GM04503 (cell line): Measurements from ENCODE around the gene CRAMP1.
"Not testable (repeated sequence)": the region's sequence is repeated elsewhere in the genome, so short reads cannot be mapped to it uniquely, and the experiment has no call there.

Experiments used
- DNase-seq: peaks from one replicate; pipeline ENCODE4 v3.0.0-alpha.2; 2012; ENCODE audit warnings: low read depth

The CRAMP1 gene, protein sequence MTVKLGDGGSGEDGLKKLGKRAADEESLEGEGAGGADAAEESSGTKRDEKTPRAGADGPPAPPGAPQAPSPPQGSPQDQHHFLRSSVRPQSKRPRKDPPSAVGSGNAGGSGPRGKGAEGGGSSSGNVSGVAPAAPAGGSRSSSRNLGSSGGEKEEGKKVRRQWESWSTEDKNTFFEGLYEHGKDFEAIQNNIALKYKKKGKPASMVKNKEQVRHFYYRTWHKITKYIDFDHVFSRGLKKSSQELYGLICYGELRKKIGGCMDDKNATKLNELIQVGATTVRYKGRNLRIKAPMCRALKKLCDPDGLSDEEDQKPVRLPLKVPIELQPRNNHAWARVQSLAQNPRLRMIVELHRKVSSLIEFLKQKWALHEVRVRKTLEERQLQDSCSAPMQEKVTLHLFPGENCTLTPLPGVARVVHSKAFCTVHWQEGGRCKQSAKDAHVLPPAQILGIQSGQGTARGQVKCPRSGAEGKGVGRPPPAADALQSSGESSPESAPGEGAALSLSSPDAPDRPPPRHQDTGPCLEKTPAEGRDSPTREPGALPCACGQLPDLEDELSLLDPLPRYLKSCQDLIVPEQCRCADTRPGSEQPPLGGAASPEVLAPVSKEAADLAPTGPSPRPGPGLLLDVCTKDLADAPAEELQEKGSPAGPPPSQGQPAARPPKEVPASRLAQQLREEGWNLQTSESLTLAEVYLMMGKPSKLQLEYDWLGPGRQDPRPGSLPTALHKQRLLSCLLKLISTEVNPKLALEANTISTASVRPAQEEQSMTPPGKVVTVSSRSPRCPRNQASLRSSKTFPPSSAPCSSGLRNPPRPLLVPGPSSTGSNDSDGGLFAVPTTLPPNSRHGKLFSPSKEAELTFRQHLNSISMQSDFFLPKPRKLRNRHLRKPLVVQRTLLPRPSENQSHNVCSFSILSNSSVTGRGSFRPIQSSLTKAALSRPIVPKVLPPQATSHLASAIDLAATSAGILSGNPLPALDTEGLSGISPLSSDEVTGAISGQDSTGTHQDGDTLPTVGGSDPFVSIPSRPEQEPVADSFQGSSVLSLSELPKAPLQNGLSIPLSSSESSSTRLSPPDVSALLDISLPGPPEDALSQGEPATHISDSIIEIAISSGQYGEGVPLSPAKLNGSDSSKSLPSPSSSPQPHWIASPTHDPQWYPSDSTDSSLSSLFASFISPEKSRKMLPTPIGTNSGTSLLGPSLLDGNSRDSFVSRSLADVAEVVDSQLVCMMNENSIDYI (N-terminal part only)

DNA sequence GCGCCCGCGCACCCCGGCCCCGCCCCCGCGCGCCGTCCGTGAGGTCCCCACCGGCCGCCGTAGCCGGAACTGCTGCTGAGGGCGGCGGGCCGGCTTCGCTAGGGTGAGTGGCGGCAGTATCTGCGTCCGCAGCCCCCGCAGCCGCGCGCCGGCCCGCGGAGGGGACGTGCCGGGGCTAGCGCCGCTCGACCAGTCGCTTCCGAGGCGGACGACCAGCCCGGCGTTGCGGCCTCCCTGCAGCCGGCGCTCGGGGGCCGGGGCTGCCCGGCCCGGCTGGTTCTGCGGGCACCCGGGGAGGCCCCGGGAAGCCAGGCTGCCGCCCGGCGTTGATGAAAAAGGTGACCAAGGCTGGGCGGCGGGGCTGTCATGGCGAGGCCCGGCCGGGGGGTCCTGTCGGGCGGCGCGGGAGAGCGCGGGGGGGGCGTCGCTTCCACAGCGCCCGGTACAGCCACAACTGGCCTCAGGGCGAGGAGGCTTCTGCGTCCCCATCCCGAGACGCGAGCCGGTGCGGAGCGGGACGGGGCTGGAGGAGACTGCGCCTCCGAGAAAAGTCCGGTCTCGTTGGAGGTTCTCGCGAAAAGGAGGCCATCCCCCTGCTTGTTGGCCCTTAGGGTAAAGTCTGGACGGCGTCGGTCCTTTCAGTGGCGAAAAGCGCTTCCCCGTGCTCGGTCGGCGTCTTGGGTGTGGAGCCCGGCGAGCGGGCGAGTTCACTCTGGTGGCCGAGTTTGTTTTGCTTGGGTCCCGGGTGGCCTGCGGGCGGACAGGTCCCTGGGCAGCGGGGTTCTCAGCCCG lies at the start of gene CRAMP1:
Gene CRAMP1, plus strand, starts transcription at position 41 of the 792 bp plus-strand sequence. CDS start 2,280 bp downstream, outside the sequence.
- no peak for DNase-seq

DNA sequence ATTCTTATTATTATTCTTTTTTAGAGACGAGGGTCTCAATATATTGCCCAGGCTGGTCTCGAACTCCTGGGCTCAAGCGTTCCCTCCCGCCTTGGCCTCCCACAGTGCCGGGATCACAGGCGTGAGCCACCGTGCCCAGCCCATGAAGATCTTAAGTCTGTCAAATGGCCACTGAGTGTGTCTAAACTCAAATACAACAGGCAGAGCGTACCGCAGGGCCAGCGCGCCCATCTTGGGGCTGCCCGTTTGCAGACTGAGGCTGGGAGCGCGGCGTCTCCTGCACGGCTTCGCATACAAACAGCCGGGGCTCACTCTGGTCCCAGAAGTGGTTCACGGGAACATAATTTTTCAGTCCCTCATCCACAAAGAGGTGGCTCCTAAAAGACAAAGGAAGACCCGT lies 48.4 kb upstream of the CRAMP1 start:
- no peak for DNase-seq

DNA sequence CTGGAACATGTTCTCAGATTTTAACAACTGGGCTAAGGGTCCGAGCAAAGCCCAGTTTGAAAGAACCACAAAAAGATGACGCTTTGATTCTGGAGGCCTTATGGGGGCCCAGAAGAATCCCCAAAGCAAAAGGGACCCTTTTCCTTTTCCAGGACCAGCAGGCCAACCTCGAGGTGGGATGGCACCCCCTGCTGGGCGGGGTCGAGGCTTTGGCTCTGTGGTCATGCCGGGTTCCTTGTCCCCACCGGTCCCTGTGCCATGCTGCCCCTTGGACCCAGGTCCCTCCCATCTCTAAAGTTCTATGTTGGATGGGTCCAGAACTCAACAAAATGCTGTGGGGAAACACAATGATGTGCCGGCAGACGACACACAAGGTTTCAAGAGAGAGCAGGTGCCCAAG lies 47.8 kb upstream of the CRAMP1 start:
- no peak for DNase-seq

- no peak for DNase-seq
Measured at GRCh38 chr16:1565083-1565805, 46.9 kb upstream of the CRAMP1 start.

- DNase-seq = no peak
Measured at GRCh38 chr16:1567988-1568387, 44.2 kb upstream of the CRAMP1 start.

DNA sequence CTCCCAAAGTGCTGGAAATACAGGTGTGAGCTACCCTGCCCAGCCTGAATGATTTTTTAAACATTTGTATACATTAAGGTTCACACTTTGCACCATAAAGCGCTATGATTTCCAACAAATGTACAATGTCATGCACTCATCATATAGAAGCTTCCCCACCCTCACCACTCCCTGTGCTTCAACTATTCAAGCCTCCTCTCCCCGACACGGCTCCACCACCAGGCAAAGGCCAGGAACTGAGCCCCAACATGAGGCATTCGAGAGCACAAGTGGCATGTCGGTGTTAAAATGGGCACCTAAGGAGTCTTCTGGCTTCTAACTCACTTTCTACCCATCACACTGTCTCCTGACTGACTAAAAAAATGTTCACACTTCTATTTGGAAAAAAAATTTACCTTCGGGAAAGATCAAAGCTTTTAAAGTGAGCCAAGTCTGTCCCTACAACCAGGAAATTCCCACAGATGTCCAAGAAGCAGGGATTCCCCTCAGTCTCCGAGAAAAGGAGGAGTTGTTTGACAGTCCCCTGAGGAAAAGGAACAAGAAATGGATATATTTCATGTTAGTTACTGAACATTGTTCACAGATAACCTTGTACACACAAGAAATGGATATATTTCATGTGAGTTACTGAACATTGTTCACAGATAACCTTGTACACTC lies 41.0 kb upstream of the CRAMP1 start:
- DNase-seq = no peak

DNA sequence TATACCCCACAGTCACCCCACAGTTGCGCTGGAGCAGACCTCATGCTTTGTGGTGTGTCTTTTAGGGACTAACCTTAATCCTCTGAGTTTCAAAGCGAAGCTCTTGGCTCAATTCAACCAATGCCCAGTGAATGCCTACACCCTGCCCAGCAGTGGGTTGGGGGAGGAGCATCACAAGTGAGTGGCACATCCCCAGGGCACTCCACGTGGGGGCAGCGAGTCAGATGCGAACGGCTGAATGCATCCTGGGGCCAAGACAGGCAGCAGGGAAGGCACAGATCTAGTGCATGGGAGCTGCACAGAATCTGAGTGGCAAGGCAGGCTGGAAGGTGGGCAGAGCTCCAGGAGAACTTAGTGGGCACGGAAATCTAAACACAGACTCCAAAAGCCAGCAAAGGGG lies 39.5 kb upstream of the CRAMP1 start:
- DNase-seq = no peak

DNA sequence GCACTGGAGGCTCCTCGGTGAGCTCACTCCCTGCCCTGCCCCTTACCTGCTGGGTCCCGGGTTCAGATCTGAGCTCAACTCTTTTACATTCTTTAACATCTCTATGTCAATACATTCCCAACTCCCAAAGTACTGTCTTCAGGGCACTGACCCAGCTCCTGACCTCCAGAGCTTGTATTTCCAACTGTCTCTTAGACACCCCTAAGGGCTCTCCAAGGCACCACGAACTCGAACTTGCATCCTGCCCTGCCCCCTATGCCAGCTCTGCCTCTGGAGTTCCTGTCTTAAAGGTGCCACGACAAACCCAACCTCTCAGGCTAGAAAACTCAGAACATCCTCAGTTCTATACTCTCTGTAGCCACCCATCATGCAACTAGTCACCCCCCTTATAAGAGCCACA lies 38.9 kb upstream of the CRAMP1 start:
- DNase-seq = no peak

DNA sequence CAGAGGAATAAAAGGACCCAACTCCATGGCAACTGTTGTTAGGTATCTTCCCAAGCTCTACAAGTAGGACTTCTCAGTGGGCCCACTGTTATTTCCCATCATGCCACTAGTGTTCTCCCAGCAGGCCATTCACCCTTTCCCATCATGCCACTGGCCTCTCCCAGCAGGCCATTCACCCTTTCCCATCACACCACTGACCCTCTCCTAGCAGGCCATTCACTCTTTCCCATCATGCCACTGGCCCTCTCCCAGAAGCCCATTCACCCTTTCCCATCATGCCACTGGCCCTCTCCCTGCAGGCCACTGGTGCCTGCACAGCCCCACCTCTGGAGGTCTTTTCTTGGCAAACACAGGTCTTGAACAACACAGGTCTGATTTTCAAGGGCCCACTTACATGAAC lies 36.6 kb upstream of the CRAMP1 start:
- no peak for DNase-seq

DNA sequence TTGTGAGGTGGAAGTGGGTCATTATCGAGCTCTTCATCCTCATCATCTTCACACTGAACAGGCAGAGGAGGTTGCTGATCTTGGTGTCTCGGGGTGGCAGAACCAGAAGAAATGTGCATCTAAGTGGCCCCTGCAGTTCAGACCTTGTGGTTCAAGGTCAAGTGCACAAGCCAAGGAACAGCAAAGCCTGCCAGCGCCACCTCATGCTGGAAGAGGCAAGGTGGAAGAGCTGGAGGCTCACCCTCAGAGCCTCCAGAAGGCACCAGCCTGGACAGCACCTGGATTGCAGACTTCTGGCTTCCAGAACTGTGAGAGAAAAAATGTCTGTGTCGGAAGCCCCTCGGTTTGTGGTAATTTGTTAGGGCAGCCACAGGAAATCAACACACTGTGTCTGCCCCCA lies 32.9 kb upstream of the CRAMP1 start:
- DNase-seq = no peak

DNA sequence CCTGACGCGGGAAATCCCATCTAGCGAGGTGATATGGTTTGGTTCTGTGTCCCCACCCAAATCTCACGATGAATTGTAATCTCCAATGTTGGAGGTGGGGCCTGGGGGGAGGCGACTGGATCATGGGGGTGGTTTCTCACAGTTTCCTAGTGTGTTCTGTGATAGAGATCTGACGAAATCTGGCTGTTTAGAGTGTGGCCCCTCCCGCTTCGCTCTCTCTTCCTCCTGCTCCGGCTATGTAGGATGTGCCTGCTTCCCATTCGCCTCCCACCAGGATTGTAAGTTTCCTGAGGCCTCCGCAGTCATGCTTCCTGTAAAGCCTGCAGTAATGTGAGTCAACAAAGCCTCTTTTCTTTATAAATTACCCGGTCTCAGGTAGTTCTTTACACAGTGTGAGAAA lies 31.9 kb upstream of the CRAMP1 start:
- DNase-seq = no peak

DNA sequence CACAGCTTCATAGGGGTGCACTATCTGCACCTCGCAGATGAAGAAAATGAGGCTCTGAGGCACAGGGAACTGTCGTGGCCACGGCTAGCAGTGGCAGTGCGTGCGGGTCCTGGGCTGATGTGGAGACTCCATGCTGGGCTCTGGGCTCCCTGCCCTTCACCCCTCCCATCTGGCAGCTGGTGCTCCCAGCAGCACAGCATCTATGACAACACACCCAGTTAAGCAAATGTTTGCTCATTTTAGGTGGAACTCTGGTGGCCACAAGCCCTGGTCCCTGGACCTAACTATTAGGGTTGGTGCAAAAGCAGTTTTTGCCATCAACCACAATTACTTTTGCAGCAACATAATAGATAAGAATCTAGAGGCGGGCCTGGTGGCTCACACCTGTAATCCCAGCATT lies 31.2 kb upstream of the CRAMP1 start:
- no peak for DNase-seq

- no peak for DNase-seq
Measured at GRCh38 chr16:1581804-1582203, 30.4 kb upstream of the CRAMP1 start.

DNA sequence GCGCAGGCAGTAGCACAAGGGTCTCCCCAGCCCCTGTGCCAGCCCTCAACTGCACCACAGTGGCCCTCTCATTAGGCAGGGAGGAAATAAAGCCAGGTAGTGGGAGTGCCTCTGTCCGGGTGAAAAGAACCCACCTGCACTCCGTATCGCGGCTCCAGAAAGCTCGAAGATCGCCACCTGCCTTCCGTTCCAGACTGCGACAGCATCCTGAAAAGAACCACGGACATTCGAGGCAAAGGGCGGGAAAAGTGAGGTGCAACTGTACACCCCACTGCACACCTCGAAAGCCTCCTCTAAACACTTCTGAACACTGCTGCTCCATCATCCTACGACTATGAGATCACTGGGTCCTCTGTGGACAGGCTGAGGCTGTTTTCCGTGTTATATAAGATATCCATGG lies 29.0 kb upstream of the CRAMP1 start:
- no peak for DNase-seq

GRCh38 chr16:1584926-1585484 lies 27.2 kb upstream of the CRAMP1 start:
- no peak for DNase-seq

- no peak for DNase-seq
Measured at GRCh38 chr16:1590366-1590765, 21.8 kb upstream of the CRAMP1 start.

DNA sequence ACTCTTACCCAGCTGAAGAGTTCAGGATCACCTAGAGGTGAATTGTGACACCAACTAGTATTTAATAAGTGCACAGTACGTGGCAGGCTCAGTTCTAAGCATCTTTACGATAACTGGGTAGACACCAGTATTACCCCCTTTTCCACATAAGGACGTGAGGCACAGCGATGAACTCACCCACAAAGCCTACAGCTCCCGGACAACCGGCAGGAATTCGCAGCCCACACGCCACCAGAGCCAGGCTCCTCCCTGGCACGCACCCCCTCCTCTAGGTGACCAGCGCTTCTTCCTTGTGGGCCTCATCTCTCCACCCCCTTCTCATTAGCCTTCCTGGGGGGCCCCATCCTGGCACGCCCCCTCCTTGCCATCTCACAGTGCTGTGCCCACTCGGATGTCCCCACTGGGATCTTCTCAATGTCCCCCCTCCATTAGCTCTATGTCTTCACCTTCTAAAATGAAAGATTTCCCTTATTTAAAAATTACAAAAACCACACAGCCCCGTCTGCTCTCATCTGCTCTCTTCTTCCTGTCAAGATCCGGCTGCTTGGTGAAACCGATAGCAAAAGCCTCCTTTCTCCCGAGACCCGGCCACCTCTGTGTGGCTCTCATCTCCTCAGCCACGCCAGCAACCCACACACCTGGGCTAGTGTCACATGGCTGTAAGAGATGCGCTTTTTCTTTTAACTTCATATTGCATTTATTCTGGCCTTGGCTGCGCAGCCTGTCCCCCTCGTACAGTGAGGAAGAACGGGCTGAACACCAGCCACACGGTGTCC lies 21.0 kb upstream of the CRAMP1 start:
- DNase-seq = no peak

DNA sequence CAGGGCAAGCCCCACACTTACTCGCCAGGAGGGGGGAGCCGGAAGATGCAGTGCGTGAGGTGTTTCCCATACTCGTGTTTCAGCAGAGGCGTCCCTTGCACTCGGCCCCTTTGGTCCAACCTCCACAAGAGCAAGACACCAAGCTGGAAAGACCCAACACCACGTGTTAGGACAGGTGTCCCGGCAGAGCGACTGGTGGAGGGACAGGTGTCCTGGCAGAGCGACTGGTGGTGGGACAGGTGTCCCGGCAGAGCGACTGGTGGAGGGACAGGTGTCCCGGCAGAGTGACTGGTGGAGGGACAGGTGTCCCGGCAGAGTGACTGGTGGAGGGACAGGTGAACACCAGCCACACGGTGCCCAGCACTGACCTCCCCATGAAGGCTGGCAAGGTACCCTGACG lies 19.7 kb upstream of the CRAMP1 start:
- DNase-seq = no peak

GRCh38 chr16:1595511-1595910 lies 16.6 kb upstream of the CRAMP1 start:
- DNase-seq = not testable (repeated sequence)
